ENCODE data around the gene NAALADL2. TPM values are rescaled to one million over a fixed set of nuclear protein-coding genes. Genes with fewer than 3 reads are reported as not detected.

Gene NAALADL2
- total RNA-seq, 1 donor from 2014 or later, result 2.8 TPM

DNA sequence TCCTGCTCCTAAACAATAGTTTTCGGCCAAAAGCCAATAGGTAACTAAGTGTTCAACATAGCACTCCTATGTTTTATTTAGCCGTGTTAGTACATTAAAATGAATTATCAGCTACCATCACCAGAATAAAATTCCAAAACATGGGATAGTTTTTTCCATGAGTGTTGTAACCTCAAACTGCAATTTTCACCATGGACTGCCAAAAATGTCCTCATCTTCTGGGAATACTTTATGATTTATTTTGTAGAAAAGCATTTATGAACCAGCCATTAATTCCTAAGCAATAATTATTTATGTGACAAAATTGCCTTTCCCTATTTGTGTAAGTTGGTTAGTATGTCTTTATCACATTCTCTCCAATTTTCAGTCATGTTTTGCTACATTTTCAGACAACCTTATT lies 438.1 kb downstream of the NAALADL2 start:
- Mint-ChIP-seq H3K9me3 (peaks cover 14% of the 10 kb centered on the region), H3K4me3 (no peak overlapping the region), H3K36me3 (ENCODE audit: low read depth) (peaks cover 2% of the 10 kb centered on the region), H3K27ac (ENCODE audit: unreplicated experiment) (no peak overlapping the region), H3K4me1 (no peaks in the 10 kb centered on the region), H3K27me3 (ENCODE audit: low read depth) (no peaks in the 10 kb centered on the region)
- no peak for DNase-seq (ENCODE audit: low read depth, low spot score)
- TF ChIP-seq, protein P1, sequence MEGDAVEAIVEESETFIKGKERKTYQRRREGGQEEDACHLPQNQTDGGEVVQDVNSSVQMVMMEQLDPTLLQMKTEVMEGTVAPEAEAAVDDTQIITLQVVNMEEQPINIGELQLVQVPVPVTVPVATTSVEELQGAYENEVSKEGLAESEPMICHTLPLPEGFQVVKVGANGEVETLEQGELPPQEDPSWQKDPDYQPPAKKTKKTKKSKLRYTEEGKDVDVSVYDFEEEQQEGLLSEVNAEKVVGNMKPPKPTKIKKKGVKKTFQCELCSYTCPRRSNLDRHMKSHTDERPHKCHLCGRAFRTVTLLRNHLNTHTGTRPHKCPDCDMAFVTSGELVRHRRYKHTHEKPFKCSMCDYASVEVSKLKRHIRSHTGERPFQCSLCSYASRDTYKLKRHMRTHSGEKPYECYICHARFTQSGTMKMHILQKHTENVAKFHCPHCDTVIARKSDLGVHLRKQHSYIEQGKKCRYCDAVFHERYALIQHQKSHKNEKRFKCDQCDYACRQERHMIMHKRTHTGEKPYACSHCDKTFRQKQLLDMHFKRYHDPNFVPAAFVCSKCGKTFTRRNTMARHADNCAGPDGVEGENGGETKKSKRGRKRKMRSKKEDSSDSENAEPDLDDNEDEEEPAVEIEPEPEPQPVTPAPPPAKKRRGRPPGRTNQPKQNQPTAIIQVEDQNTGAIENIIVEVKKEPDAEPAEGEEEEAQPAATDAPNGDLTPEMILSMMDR (conservative IDR thresholded peaks at IDR 0.05), result no peak

DNA sequence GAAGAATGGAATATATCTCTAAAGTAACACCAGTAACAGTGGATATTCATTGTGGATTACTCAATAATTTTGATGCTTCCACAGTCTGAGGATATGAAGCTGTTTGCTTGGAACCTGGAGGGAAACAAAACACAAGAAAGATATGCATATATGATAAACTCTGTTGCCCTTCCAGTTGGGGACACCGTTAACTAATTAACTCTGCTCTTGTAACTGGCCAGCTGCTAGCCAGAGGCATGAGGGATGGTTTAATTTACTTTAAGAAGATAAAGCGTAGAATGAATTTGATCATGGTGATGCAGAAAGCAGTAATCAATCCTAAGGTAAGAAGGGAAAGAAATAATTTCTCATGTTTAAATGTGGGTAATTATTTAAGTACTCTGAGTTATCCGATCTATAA lies 442.6 kb downstream of the NAALADL2 start:
- no peak for DNase-seq (ENCODE audit: low read depth, low spot score)
- Mint-ChIP-seq H3K27ac (ENCODE audit: unreplicated experiment) (no peak overlapping the region), H3K36me3 (ENCODE audit: low read depth) (peaks cover 2% of the 10 kb centered on the region), H3K27me3 (ENCODE audit: low read depth) (no peaks in the 10 kb centered on the region), H3K4me1 (peaks cover 5% of the 10 kb centered on the region), H3K9me3 (peaks cover 14% of the 10 kb centered on the region), H3K4me3 (no peak overlapping the region)
- TF ChIP-seq, protein P1 (conservative IDR thresholded peaks at IDR 0.05), result no peak

DNA sequence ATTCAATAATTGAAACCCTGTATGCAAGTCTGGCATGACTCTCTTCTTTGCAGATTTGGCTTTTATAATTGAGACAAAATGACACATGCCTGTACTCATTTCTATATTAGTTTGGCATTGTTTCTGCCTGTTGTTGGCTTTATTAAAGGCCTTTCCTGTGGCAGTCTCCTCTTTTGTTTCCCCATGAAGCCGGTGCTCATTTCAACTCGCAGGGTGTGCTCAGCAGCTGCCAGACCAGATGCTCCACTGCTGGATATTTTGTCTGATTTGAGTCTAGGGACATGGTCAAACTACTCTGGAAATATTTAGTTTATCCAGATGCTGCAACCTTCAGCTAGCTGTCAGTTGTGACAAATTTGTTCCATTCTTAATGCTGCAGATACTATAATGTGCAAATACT lies 445.3 kb downstream of the NAALADL2 start:
- H3K27ac Mint-ChIP-seq (ENCODE audit: unreplicated experiment), result no peak overlapping the region
- TF ChIP-seq, protein P1 (conservative IDR thresholded peaks at IDR 0.05), result no peak
- no peaks in the 10 kb centered on the region for H3K27me3 Mint-ChIP-seq (ENCODE audit: low read depth)

DNA sequence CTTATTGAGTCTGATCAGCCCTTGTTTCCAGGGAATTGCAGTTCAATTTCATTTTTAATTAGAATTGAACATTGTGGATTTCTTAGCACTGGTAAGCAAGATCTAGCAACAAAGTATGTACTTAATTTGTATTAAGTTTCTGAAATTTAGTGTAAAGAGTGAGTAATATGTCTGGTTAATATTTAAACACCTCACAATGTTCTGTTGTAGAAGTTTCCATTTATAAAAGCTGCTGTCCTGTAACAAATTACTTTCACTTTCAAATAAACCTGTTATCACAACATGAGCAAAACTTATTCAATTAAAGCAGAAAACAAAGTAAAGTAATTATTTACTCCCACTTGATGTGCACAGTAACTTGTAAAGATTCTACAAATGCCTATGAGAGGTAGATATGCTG lies 448.5 kb downstream of the NAALADL2 start:
- Mint-ChIP-seq H3K4me3 (no peak overlapping the region), H3K36me3 (ENCODE audit: low read depth) (no peaks in the 10 kb centered on the region), H3K27me3 (ENCODE audit: low read depth) (no peaks in the 10 kb centered on the region), H3K9me3 (no peaks in the 10 kb centered on the region), H3K4me1 (peaks cover 5% of the 10 kb centered on the region), H3K27ac (ENCODE audit: unreplicated experiment) (no peak overlapping the region)
- TF ChIP-seq, protein P1 (conservative IDR thresholded peaks at IDR 0.05), result no peak
- DNase-seq (ENCODE audit: low read depth, low spot score), result no peak

More for the DNA sequence above, 445.3 kb downstream of the NAALADL2 start:
- DNase-seq (ENCODE audit: low read depth, low spot score), result no peak
- H3K9me3 Mint-ChIP-seq, result peaks cover 14% of the 10 kb centered on the region
- H3K4me3 Mint-ChIP-seq, result no peak overlapping the region
- H3K36me3 Mint-ChIP-seq (ENCODE audit: low read depth), result peaks cover 2% of the 10 kb centered on the region
- peaks cover 5% of the 10 kb centered on the region for H3K4me1 Mint-ChIP-seq

DNA sequence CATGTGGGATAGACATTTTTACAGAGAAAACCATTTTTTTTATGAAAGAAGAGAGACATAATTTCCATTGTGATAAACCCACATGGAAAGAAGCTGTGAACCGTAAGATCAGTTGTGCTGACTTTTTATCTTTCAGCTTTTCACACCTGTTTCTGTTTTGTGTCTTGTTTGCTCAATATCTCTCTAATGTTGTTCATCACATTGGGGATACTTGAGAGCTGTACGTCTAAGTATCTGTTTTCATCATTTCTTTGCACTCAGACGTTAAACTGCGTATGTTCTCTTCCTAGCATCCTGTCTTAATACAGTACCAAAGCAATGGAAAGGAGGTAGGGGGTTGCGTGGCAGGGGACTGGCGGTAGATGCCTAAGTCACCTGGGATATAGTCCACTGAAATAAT lies 449.0 kb downstream of the NAALADL2 start:
- H3K4me3 Mint-ChIP-seq, result no peak overlapping the region

More for the DNA sequence above, 449.0 kb downstream of the NAALADL2 start:
- H3K36me3 Mint-ChIP-seq (ENCODE audit: low read depth), result no peaks in the 10 kb centered on the region
- peaks cover 5% of the 10 kb centered on the region for H3K4me1 Mint-ChIP-seq
- TF ChIP-seq, protein P1 (conservative IDR thresholded peaks at IDR 0.05), result no peak
- H3K27ac Mint-ChIP-seq (ENCODE audit: unreplicated experiment), result no peak overlapping the region
- H3K27me3 Mint-ChIP-seq (ENCODE audit: low read depth), result no peaks in the 10 kb centered on the region
- DNase-seq (ENCODE audit: low read depth, low spot score), result no peak
- H3K9me3 Mint-ChIP-seq, result no peaks in the 10 kb centered on the region

Data from neural crest cell (in vitro differentiated cells).